Right cardiac atrium (tissue), 5 donors: ENCODE measurements around the gene RTN4R. TPM values are rescaled to one million over a fixed set of nuclear protein-coding genes. Genes with fewer than 3 reads are reported as not detected.
"Not testable (repeated sequence)": the region's sequence is repeated elsewhere in the genome, so short reads cannot be mapped to it uniquely, and the experiment has no call there.

Experiments
- ATAC-seq, 2 donors: fragments of 200-7000 bp; cut with Tn5 transposase; one replicate each; pipeline versions ENCODE4 v1.8.0 to v1.9.1; 2020; ENCODE audit warnings: moderate library complexity in 2 of 2, mild to moderate bottlenecking in 1 of 2
- DNase-seq, 3 donors: peaks; one replicate each; pipeline ENCODE4 v3.0.0-alpha.2; 2020
- H3K27ac ChIP-seq: one replicate; pipeline ENCODE4 v1.5.1; 2013; ENCODE audit warnings: mild to moderate bottlenecking, low read length, control low read depth, moderate library complexity
- H3K27me3 ChIP-seq: one replicate; pipeline ENCODE4 v1.6.1; 2013; ENCODE audit not compliant: control insufficient read depth, insufficient read depth
- H3K4me1 ChIP-seq: one replicate; pipeline ENCODE4 v1.6.1; 2013; ENCODE audit warnings: low read length; ENCODE audit not compliant: control insufficient read depth, insufficient read depth
- H3K4me3 ChIP-seq: one replicate; pipeline ENCODE4 v1.5.1; 2013; ENCODE audit warnings: low read length, control low read depth
- H3K9me3 ChIP-seq: one replicate; pipeline ENCODE4 v1.6.1; 2013; ENCODE audit warnings: low read length; ENCODE audit not compliant: control insufficient read depth
- WGBS: extraction: QIAGEN DNeasy Blood & Tissue Kit; methylation state at CpG from one replicate; pipeline ENCODE4 v1.1.7; 2013; 5-methylcytosine and 5-hydroxymethylcytosine counted together
- intact Hi-C, 4 donors: fragments of 100-400 bp; cut with DNase I; formaldehyde crosslinking; loops; one replicate each; pipeline versions ENCODE4 v1.11.0 to v1.14.0; 2022 to 2023
- polyA plus RNA-seq: library from polyadenylated mRNA; stranded (reverse); fragments of 200-250 nt; gene quantifications from one replicate; pipeline ENCODE4 v1.2.3, GENCODE V29; 2013
- total RNA-seq, 4 donors: library from RNA; stranded (reverse); fragmentation: NEBNext Ultra II Directional; extraction: Animal tissue kit (Norgen Biotek cat#: 25700); gene quantifications; one replicate each; pipeline ENCODE4 v1.2.1, GENCODE V29; 2021
- donor health status: healthy with polysubstance abuse.
- donor health status: DM: no; HTN: yes; CAD: no.
- donor health status: DM: no; HTN: no; CAD: no.
- donor health status: DM: no; HTN: yes; CAD: no; lungs with severe emphysema.
- donor health status: DM: yes; HTN: yes; CAD: no.

RTN4R gene
- total and polyA plus RNA-seq, 5 donors: 0.56 to 1.9 (median 1.1) TPM

GRCh38 chr22:20295262-20296064, 27.3 kb upstream of the RTN4R start:
- DNase-seq: peak in 1 of 3 donors; percentile 6
- no peak for ATAC-seq
- 75% methylated on average over 12 of the region's 12 CpGs for whole genome bisulfite sequencing
- Histone ChIP-seq H3K4me1 (no peaks in the 10 kb centered on the region), H3K9me3 (no peaks in the 10 kb centered on the region), H3K27me3 (no peaks in the 10 kb centered on the region), H3K27ac (no peak overlapping the region), H3K4me3 (no peak overlapping the region)
- intact Hi-C loops: no loop called here

GRCh38 chr22:20292673-20293232, 24.6 kb upstream of the RTN4R start:
- Histone ChIP-seq H3K27ac (no peak overlapping the region), H3K4me1 (no peaks in the 10 kb centered on the region), H3K9me3 (no peaks in the 10 kb centered on the region), H3K4me3 (no peak overlapping the region), H3K27me3 (no peaks in the 10 kb centered on the region)
- ATAC-seq: no peak
- intact Hi-C loops: no loop called here
- no peak for DNase-seq
- 64% methylated on average over 13 of the region's 13 CpGs for WGBS

- WGBS: 75% methylated on average over 5 of the region's 5 CpGs
- Histone ChIP-seq H3K4me3 (no peak overlapping the region), H3K9me3 (no peaks in the 10 kb centered on the region), H3K27me3 (no peaks in the 10 kb centered on the region), H3K27ac (no peak overlapping the region), H3K4me1 (no peaks in the 10 kb centered on the region)
- intact Hi-C loops: no loop called here
- no peak for DNase-seq
- no peak for ATAC-seq
Observed at GRCh38 chr22:20292108-20292507, 24.0 kb upstream of the RTN4R start.

GRCh38 chr22:20291604-20292063, 23.5 kb upstream of the RTN4R start:
- no peaks in the 10 kb centered on the region for H3K9me3 ChIP-seq
- intact Hi-C loops: no loop called here
- no peak for DNase-seq
- no peak overlapping the region for H3K27ac ChIP-seq
- no peaks in the 10 kb centered on the region for H3K4me1 ChIP-seq
- no peak for ATAC-seq
- H3K27me3 ChIP-seq: no peaks in the 10 kb centered on the region
- H3K4me3 ChIP-seq: no peak overlapping the region
- 54% methylated on average over 11 of the region's 11 CpGs for WGBS

- Histone ChIP-seq H3K9me3 (no peaks in the 10 kb centered on the region), H3K27ac (no peak overlapping the region), H3K4me3 (no peak overlapping the region), H3K27me3 (no peaks in the 10 kb centered on the region), H3K4me1 (no peaks in the 10 kb centered on the region)
- intact Hi-C loops: no loop called here
- 58% methylated on average over 5 of the region's 5 CpGs for WGBS
- DNase-seq (no peak), ATAC-seq (no peak)
Observed at GRCh38 chr22:20291249-20291586, 23.1 kb upstream of the RTN4R start.

- no peak overlapping the region for H3K4me3 ChIP-seq
- no peaks in the 10 kb centered on the region for H3K4me1 ChIP-seq
- WGBS: 74% methylated on average over 13 of the region's 13 CpGs
- H3K27me3 ChIP-seq: no peaks in the 10 kb centered on the region
- DNase-seq: no peak
- intact Hi-C loops: no loop called here
- no peak overlapping the region for H3K27ac ChIP-seq
- H3K9me3 ChIP-seq: no peaks in the 10 kb centered on the region
- ATAC-seq: no peak
Observed at GRCh38 chr22:20290578-20291248, 22.6 kb upstream of the RTN4R start.

GRCh38 chr22:20290045-20290392, 21.9 kb upstream of the RTN4R start:
- H3K27me3 ChIP-seq: no peaks in the 10 kb centered on the region
- no peaks in the 10 kb centered on the region for H3K4me1 ChIP-seq
- no peak overlapping the region for H3K27ac ChIP-seq
- no peak for DNase-seq
- ATAC-seq: no peak
- 74% methylated on average over 10 of the region's 10 CpGs for WGBS
- H3K9me3 ChIP-seq: no peaks in the 10 kb centered on the region
- no peak overlapping the region for H3K4me3 ChIP-seq
- intact Hi-C loops: no loop called here

GRCh38 chr22:20289182-20290044, 21.3 kb upstream of the RTN4R start:
- intact Hi-C loops: loop anchor here in 1 of 4 donors (5.0 kb wide), 1 partner anchor 132 kb away; no protein-coding TSS in a partner anchor
- H3K4me3 ChIP-seq, H3K4me1 ChIP-seq, H3K27ac ChIP-seq, DNase-seq, H3K9me3 ChIP-seq, H3K27me3 ChIP-seq, ATAC-seq: not testable (repeated sequence)
- 82% methylated on average over 22 of the region's 23 CpGs for WGBS

GRCh38 chr22:20286784-20287423, 18.8 kb upstream of the RTN4R start:
- H3K4me1 ChIP-seq, H3K27me3 ChIP-seq, H3K4me3 ChIP-seq, DNase-seq, ATAC-seq, H3K9me3 ChIP-seq, H3K27ac ChIP-seq: not testable (repeated sequence)
- WGBS: 43% methylated on average over 19 of the region's 20 CpGs
- intact Hi-C loops: loop anchor here in 1 of 4 donors (5.0 kb wide), 1 partner anchor 130 kb away; no protein-coding TSS in a partner anchor

GRCh38 chr22:20286312-20286660, 18.2 kb upstream of the RTN4R start:
- intact Hi-C loops: loop anchor here in 1 of 4 donors (5.0 kb wide), 1 partner anchor 129 kb away; no protein-coding TSS in a partner anchor
- 28% methylated on average over 8 of the region's 8 CpGs for WGBS
- H3K9me3 ChIP-seq, DNase-seq, H3K27ac ChIP-seq, H3K27me3 ChIP-seq, H3K4me1 ChIP-seq, H3K4me3 ChIP-seq, ATAC-seq: not testable (repeated sequence)
